H1 (cell line): ENCODE measurements around the gene FAM222B. TPM values are rescaled to one million over a fixed set of nuclear protein-coding genes. Genes with fewer than 3 reads are reported as not detected.

Experiments used
- CTCF ChIA-PET: fragments of 300-600 bp; sonication (Branson Sonifier 250); formaldehyde crosslinking; loops from one replicate; lab custom pipeline; 2021; ENCODE audit not compliant: partially characterized antibody; lab: Charles Lee
- POLR2A ChIA-PET: fragments of 300-600 bp; sonication (Branson Sonifier 250); formaldehyde crosslinking; loops from one replicate; lab custom pipeline; 2021; ENCODE audit warnings: inconsistent platforms; ENCODE audit not compliant: partially characterized antibody; lab: Charles Lee
- DNase-seq, 2 experiments: peaks; one replicate each; pipeline versions ENCODE4 v3.0.0 to v3.0.0-alpha.2; 2010 to 2022; ENCODE audit warnings: low spot score in 2 of 2, low read depth in 1 of 2, mixed read lengths in 1 of 2
- FAIRE-seq: peaks from 2 replicates; lab custom pipeline; 2011; peaks lifted over from hg19 to GRCh38; lab: Jason Lieb, UNC
- H2AFZ ChIP-seq: 2 replicates; pipeline ENCODE4 v1.8.1; 2012; ENCODE audit warnings: low read length, inconsistent platforms
- H2AK5ac ChIP-seq: 2 replicates; pipeline ENCODE4 v1.6.1; 2013; ENCODE audit warnings: low read depth, low read length
- H2BK120ac ChIP-seq: replicated peaks from 2 replicates; pipeline ENCODE3; 2013; ENCODE audit warnings: low read depth, low read length, inconsistent platforms
- H2BK12ac ChIP-seq: 2 replicates; pipeline ENCODE4 v1.6.1; 2013; ENCODE audit warnings: low read depth, low read length
- H2BK15ac ChIP-seq: 2 replicates; pipeline ENCODE4 v1.6.1; 2013; ENCODE audit warnings: low read length
- H2BK20ac ChIP-seq: 2 replicates; pipeline ENCODE4 v1.6.1; 2013; ENCODE audit warnings: low read length
- H2BK5ac ChIP-seq: 2 replicates; pipeline ENCODE4 v1.6.1; 2013; ENCODE audit warnings: low read depth, low read length
- H3K14ac ChIP-seq: 2 replicates; pipeline ENCODE4 v1.6.1; 2013; ENCODE audit warnings: inconsistent platforms; ENCODE audit not compliant: insufficient read length
- H3K18ac ChIP-seq: 2 replicates; pipeline ENCODE4 v1.6.1; 2013; ENCODE audit warnings: low read length; ENCODE audit errors: extremely low read depth
- H3K23ac ChIP-seq: 2 replicates; pipeline ENCODE4 v1.6.1; 2013; ENCODE audit warnings: inconsistent platforms; ENCODE audit not compliant: insufficient read length
- H3K23me2 ChIP-seq: 2 replicates; pipeline ENCODE4 v1.6.1; 2013; ENCODE audit warnings: low read depth, low read length
- H3K27ac ChIP-seq: 2 replicates; pipeline ENCODE4 v1.6.1; 2011; ENCODE audit warnings: low read depth, low read length, inconsistent platforms
- H3K27me3 ChIP-seq, 4 experiments: replicated peaks in 1 of 4; 1 replicate in 1 of 4; 2 replicates in 3 of 4; pipeline versions ENCODE4 v1.6.1 to v1.8.1; 2011 to 2013; ENCODE audit warnings: low read length in 3 of 4, mild to moderate bottlenecking in 3 of 4, inconsistent platforms in 2 of 4, mixed read lengths in 2 of 4, moderate library complexity in 1 of 4; ENCODE audit not compliant: control insufficient read depth in 3 of 4, insufficient read depth in 3 of 4; ENCODE audit errors: extremely low read depth in 1 of 4
- H3K36me3 ChIP-seq, 4 experiments: 2 replicates each; pipeline versions ENCODE4 v1.6.1 to v1.8.1; 2011 to 2013; ENCODE audit warnings: mild to moderate bottlenecking in 4 of 4, low read length in 3 of 4, moderate library complexity in 2 of 4, control low read depth in 1 of 4, inconsistent platforms in 1 of 4; ENCODE audit not compliant: insufficient read depth in 4 of 4, control insufficient read depth in 2 of 4
- H3K4ac ChIP-seq: replicated peaks from 2 replicates; pipeline ENCODE3; 2013; ENCODE audit warnings: low read length, low read depth, mixed read lengths, inconsistent platforms; ENCODE audit not compliant: insufficient read length
- H3K4me1 ChIP-seq, 4 experiments: replicated peaks in 1 of 4; 1 replicate in 1 of 4; 2 replicates in 3 of 4; pipeline versions ENCODE4 v1.6.1 to v1.8.1; 2011 to 2013; ENCODE audit warnings: low read length in 3 of 4, inconsistent platforms in 2 of 4, mixed read lengths in 1 of 4; ENCODE audit not compliant: insufficient read depth in 4 of 4, control insufficient read depth in 3 of 4
- H3K4me2 ChIP-seq, 2 experiments: 2 replicates each; pipeline versions ENCODE4 v1.6.1 to v1.8.1; 2011 to 2013; ENCODE audit warnings: low read depth in 2 of 2, low read length in 2 of 2, control low read depth in 1 of 2, inconsistent platforms in 1 of 2, mild to moderate bottlenecking in 1 of 2; ENCODE audit not compliant: insufficient read depth in 1 of 2
- H3K4me3 ChIP-seq, 4 experiments: fragments of 200-600, 300-600 bp in 1 of 4; sonication (generic), shearing (Covaris generic), sonication (Bioruptor Twin) in 1 of 4; 2 replicates each; pipeline versions ENCODE4 v1.5.1 to v1.8.1; 2011 to 2016; ENCODE audit warnings: low read length in 4 of 4, low read depth in 3 of 4, control low read depth in 2 of 4, inconsistent platforms in 2 of 4, mild to moderate bottlenecking in 2 of 4, mixed read lengths in 1 of 4, moderate library complexity in 1 of 4; ENCODE audit not compliant: insufficient read depth in 2 of 4; ENCODE audit errors: extremely low read depth in 1 of 4
- H3K56ac ChIP-seq: replicated peaks from 2 replicates; pipeline ENCODE3; 2013; ENCODE audit warnings: low read depth, mild to moderate bottlenecking, mixed read lengths, low read length, inconsistent platforms; ENCODE audit not compliant: insufficient read length
- H3K79me1 ChIP-seq: 2 replicates; pipeline ENCODE4 v1.6.1; 2013; ENCODE audit warnings: low read depth, low read length, control low read depth
- H3K79me2 ChIP-seq, 2 experiments: 2 replicates each; pipeline versions ENCODE4 v1.6.1 to v1.8.1; 2012 to 2013; ENCODE audit warnings: low read length in 2 of 2, mild to moderate bottlenecking in 2 of 2, inconsistent platforms in 1 of 2; ENCODE audit not compliant: insufficient read depth in 2 of 2, control insufficient read depth in 1 of 2
- H3K9ac ChIP-seq, 4 experiments: replicated peaks in 1 of 4; 1 replicate in 1 of 4; 2 replicates in 3 of 4; pipeline versions ENCODE4 v1.6.1 to v1.8.1; 2011 to 2013; ENCODE audit warnings: low read depth in 3 of 4, low read length in 3 of 4, control low read depth in 2 of 4, mild to moderate bottlenecking in 2 of 4, moderate library complexity in 2 of 4, inconsistent platforms in 1 of 4; ENCODE audit errors: extremely low read depth in 1 of 4
- H3K9me3 ChIP-seq, 2 experiments: 2 replicates each; pipeline versions ENCODE4 v1.6.1 to v1.8.1; 2012 to 2013; ENCODE audit warnings: mild to moderate bottlenecking in 2 of 2, moderate library complexity in 2 of 2, control low read depth in 1 of 2, inconsistent platforms in 1 of 2, low read depth in 1 of 2, low read length in 1 of 2, mixed read lengths in 1 of 2; ENCODE audit not compliant: insufficient read depth in 2 of 2
- H4K20me1 ChIP-seq, 2 experiments: replicated peaks in 1 of 2; 2 replicates each; pipeline versions ENCODE3 to v1.8.1; 2011 to 2013; ENCODE audit warnings: inconsistent platforms in 2 of 2, low read length in 2 of 2, mild to moderate bottlenecking in 1 of 2; ENCODE audit not compliant: insufficient read depth in 2 of 2, control insufficient read depth in 1 of 2
- H4K5ac ChIP-seq: 2 replicates; pipeline ENCODE4 v1.6.1; 2013; ENCODE audit warnings: low read length, low read depth, mixed read lengths, inconsistent platforms; ENCODE audit not compliant: insufficient read length
- H4K8ac ChIP-seq: 2 replicates; pipeline ENCODE4 v1.8.0; 2013; ENCODE audit warnings: mild to moderate bottlenecking, moderate library complexity, low read length, inconsistent platforms; ENCODE audit not compliant: insufficient read depth; ENCODE audit errors: extremely low read depth
- H4K91ac ChIP-seq: replicated peaks from 2 replicates; pipeline ENCODE3; 2013; ENCODE audit warnings: low read length, mixed read lengths, inconsistent platforms; ENCODE audit not compliant: insufficient read length
- CTBP2 ChIP-seq: IDR thresholded peaks from 2 replicates; pipeline ENCODE4 v1.7.0; 2011; ENCODE audit warnings: borderline replicate concordance, mild to moderate bottlenecking, moderate library complexity, mixed read lengths, low read length; ENCODE audit not compliant: insufficient read depth, insufficient read length
- EZH2 ChIP-seq: fragments of 200-600 bp; sonication (generic); IDR thresholded peaks from 2 replicates; pipeline ENCODE4 v1.7.1; 2012; ENCODE audit warnings: low read depth, mild to moderate bottlenecking, moderate library complexity, low read length, inconsistent platforms; ENCODE audit not compliant: severe bottlenecking
- JUN ChIP-seq: IDR thresholded peaks from 2 replicates; pipeline ENCODE4 v1.6.1; 2011; ENCODE audit warnings: low read depth, mild to moderate bottlenecking, improper control_type of control experiment, low read length
- KDM4A ChIP-seq: IDR thresholded peaks from one replicate; pipeline ENCODE4 v1.7.1; 2012; ENCODE audit warnings: low read depth, mild to moderate bottlenecking, moderate library complexity, low read length, inconsistent platforms; ENCODE audit not compliant: severe bottlenecking
- NRF1 ChIP-seq: IDR thresholded peaks from 2 replicates; pipeline ENCODE4 v1.6.1; 2011; ENCODE audit warnings: mild to moderate bottlenecking, low read depth, low read length, improper control_type of control experiment
- PHF8 ChIP-seq: fragments of 200-600 bp; sonication (generic); conservative IDR thresholded peaks from 2 replicates; pipeline ENCODE4 v1.7.1; 2012; ENCODE audit warnings: low read depth, mild to moderate bottlenecking, inconsistent platforms, low read length, moderate library complexity
- POLR2A ChIP-seq, 2 experiments: IDR thresholded peaks; 1 replicate in 1 of 2; 2 replicates in 1 of 2; pipeline ENCODE4 v1.6.1; 2011; ENCODE audit warnings: low read depth in 2 of 2, low read length in 2 of 2, mild to moderate bottlenecking in 2 of 2; ENCODE audit errors: control extremely low read depth in 1 of 2
- RXRA ChIP-seq: IDR thresholded peaks from 2 replicates; pipeline ENCODE4 v1.6.1; 2011; ENCODE audit warnings: low read depth, mild to moderate bottlenecking, low read length, moderate library complexity; ENCODE audit not compliant: insufficient read depth
- TAF7 ChIP-seq: optimal IDR thresholded peaks from 2 replicates; pipeline ENCODE3; 2011; ENCODE audit warnings: low read depth, mild to moderate bottlenecking, inconsistent platforms, low read length, moderate library complexity, borderline replicate concordance
- USF2 ChIP-seq: IDR thresholded peaks from 2 replicates; pipeline ENCODE4 v1.6.1; 2011; ENCODE audit warnings: low read length, improper control_type of control experiment
- WGBS, 2 experiments: shearing (Covaris generic) in 1 of 2; methylation state at CpG; one replicate each; pipeline versions ENCODE4 v1.1.6 to v1.1.7; 2013 to 2015; ENCODE audit warnings: low lambda C conversion rate in 2 of 2, mixed read lengths in 2 of 2, inconsistent platforms in 1 of 2, low coverage in 1 of 2, missing lambda C conversion rate in 1 of 2; ENCODE audit not compliant: insufficient replicate concordance in 2 of 2, insufficient coverage in 1 of 2, insufficient read length in 1 of 2; ENCODE audit errors: extremely low coverage in 1 of 2, missing lambda C conversion rate in 1 of 2; 5-methylcytosine and 5-hydroxymethylcytosine counted together
- polyA plus RNA-seq, 7 experiments: library from polyadenylated mRNA; depleted of rRNA in 3 of 7; stranded (reverse) in 5 of 7; unstranded in 2 of 7; fragments of >200 nt in 5 of 7; fragments of 200-250 nt in 2 of 7; gene quantifications; 1 replicate in 5 of 7; 2 replicates in 1 of 7; 4 replicates in 1 of 7; pipeline versions ENCODE4 v1.2.1 to v1.2.3, GENCODE V29; 2011 to 2013; ENCODE audit warnings: missing spikeins in 2 of 7, mixed read lengths in 2 of 7
- total RNA-seq: library from RNA; stranded (reverse); fragmentation: NEBNext Ultra II Directional; extraction: Animal tissue kit (Norgen Biotek cat#: 25700); gene quantifications from 2 replicates; pipeline ENCODE4 v1.2.1, GENCODE V29; 2021

Gene FAM222B
- total and polyA plus RNA-seq, 2 of the 8 experiments (the other 6 are each of a cell fraction or from before 2014, with no cell fraction given) = 42.1 to 81.7 TPM

DNA sequence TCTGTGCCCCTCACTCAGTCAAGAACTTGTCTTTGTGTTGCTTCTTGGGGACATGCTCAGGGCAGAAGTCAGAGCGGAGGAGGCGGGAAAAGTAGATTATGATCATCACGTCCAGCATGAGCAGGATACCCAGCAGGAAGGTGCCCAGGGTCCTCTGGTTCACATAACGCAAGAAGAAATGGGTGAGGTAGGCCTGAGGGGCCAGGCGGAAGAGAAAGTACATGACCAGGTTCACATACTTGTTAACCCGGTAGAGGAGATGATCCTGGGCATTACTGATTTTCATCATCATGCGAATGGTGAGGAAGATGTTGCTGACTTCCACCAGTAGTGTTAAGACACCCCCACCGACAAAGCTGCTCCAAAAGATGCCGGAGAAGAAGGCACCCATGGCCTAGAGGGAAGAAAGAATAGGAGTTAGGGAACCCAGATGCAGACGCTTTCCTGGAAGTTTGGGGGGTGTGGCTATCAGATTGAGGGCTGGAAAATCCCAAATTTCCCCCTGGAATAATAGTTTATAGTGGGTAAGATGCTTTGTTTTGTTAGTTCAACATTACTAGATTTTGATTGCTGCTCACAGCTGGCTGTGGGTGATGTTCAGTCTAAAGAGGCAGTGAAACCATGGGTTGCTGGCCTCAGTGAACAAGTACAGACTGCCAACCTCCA, 118.0 kb downstream of the FAM222B start:
- peaks cover 19 to 49% (median 36%) of the 10 kb centered on the region in 4 experiments for H3K36me3 ChIP-seq
- no peak overlapping the region for H2BK120ac ChIP-seq
- peaks cover 21% of the 10 kb centered on the region for H3K23me2 ChIP-seq
- no peak overlapping the region for H4K8ac ChIP-seq
- peaks cover 0 to 15% (median 6%) of the 10 kb centered on the region in 4 experiments; a peak in 6 of 7 replicates for H3K4me1 ChIP-seq
- FAIRE-seq = no peak
- H2BK12ac ChIP-seq = no peak overlapping the region
- POLR2A ChIA-PET = interaction anchor here (0.7 to 17.6 kb wide), 35 partner anchors 9 to 407 kb away, joined by 3 to 813 read pairs (median 4); partner anchors contain the start of genes ALDOC, BLTP2, DHRS13 and FAM222B
- peaks cover 5 to 37% of the 10 kb centered on the region in 2 experiments; a peak in 3 of 4 replicates for H3K79me2 ChIP-seq
- no peak overlapping the region for H3K4ac ChIP-seq
- H3K14ac ChIP-seq = no peak overlapping the region
- H3K56ac ChIP-seq = no peak overlapping the region
- H3K23ac ChIP-seq = no peak overlapping the region
- H3K4me2 ChIP-seq = peak overlapping the region; percentile 85 to 95
- no peak for DNase-seq
- peak overlapping the region; percentile 57 to 81 (median 72) for H3K4me3 ChIP-seq
- H2AFZ ChIP-seq = no peak overlapping the region
- H3K18ac ChIP-seq = no peak overlapping the region
- CTCF ChIA-PET = interaction anchor here (0.9 to 16.9 kb wide), 10 partner anchors 8 to 229 kb away, joined by 3 to 316 read pairs (median 4); partner anchors contain the start of genes DHRS13 and TRAF4
- H4K5ac ChIP-seq = no peak overlapping the region
- H2BK5ac ChIP-seq = peak overlapping the region; percentile 67; the same call in 1 of the 2 replicates
- H4K91ac ChIP-seq = no peak overlapping the region
- no peak overlapping the region for H2BK20ac ChIP-seq
- no peak overlapping the region; the same call in 1 of the 2 replicates for H2AK5ac ChIP-seq
- no peaks in the 10 kb centered on the region for H3K9me3 ChIP-seq
- peak overlapping the region in 2 of 4 experiments; percentile 79 to 88; a peak in 4 of 7 replicates for H3K9ac ChIP-seq
- peaks cover 6 to 19% of the 10 kb centered on the region in 2 experiments for H4K20me1 ChIP-seq
- H3K27ac ChIP-seq = peak overlapping the region; percentile 89
- no peaks in the 10 kb centered on the region for H3K27me3 ChIP-seq
- WGBS, 2 experiments = 78% methylated on average over 10 of the region's 10 CpGs; no CpG with 5 or more reads in 1 of the 2 experiments
- no peak overlapping the region for H2BK15ac ChIP-seq
- H3K79me1 ChIP-seq = no peaks in the 10 kb centered on the region; the same call in 1 of the 2 replicates
- TF ChIP-seq EZH2 (no peak), RXRA (no peak), JUN (no peak), KDM4A (no peak), POLR2A (IDR thresholded peaks at IDR 0.05; ENCODE audit: control extremely low read depth in 1 of 2, low read depth in 2 of 2, low read length in 2 of 2) (peak; percentile 50 to 84; a peak in 2 of 3 replicates), TAF7 (peak; percentile 39), PHF8 (no peak), NRF1 (no peak), CTBP2 (no peak), USF2 (peak; percentile 2; the same call in 1 of the 2 replicates)
